DND-41 (cell line): Measurements from ENCODE around the gene PDE3B.

ENCODE experiments used
- ATAC-seq: fragments of 200-7000 bp; cut with Tn5 transposase; 3 replicates; pipeline ENCODE4 v1.9.1; 2021; ENCODE audit warnings: low read depth; ENCODE audit not compliant: insufficient read depth
- DNase-seq: peaks from one replicate; pipeline ENCODE4 v3.0.0-alpha.2; 2020
- H2AFZ ChIP-seq: 2 replicates; pipeline ENCODE4 v1.6.0; 2012; ENCODE audit warnings: low read depth, low read length
- H3K27ac ChIP-seq: 2 replicates; pipeline ENCODE4 v1.5.1; 2012; ENCODE audit warnings: low read length, inconsistent platforms
- H3K27me3 ChIP-seq: fragments of 200-600 bp; sonication (generic); 2 replicates; pipeline ENCODE4 v1.6.0; 2012; ENCODE audit warnings: low read length, mild to moderate bottlenecking, inconsistent platforms; ENCODE audit not compliant: insufficient read depth, poor library complexity
- H3K36me3 ChIP-seq: 2 replicates; pipeline ENCODE4 v1.5.1; 2012; ENCODE audit warnings: low read length, inconsistent platforms; ENCODE audit not compliant: insufficient read depth
- H3K4me1 ChIP-seq: 2 replicates; pipeline ENCODE4 v1.5.1; 2012; ENCODE audit warnings: mild to moderate bottlenecking, low read length; ENCODE audit not compliant: insufficient read depth
- H3K4me2 ChIP-seq: 2 replicates; pipeline ENCODE4 v1.6.0; 2012; ENCODE audit warnings: mild to moderate bottlenecking, moderate library complexity, low read length, inconsistent platforms; ENCODE audit not compliant: insufficient read depth
- H3K4me3 ChIP-seq, 2 experiments: fragments of 200-600 bp in 1 of 2; shearing (Covaris generic) in 1 of 2; 2 replicates each; pipeline ENCODE4 v1.5.1; 2012 to 2016; ENCODE audit warnings: inconsistent platforms in 2 of 2, low read length in 2 of 2, mild to moderate bottlenecking in 2 of 2, low read depth in 1 of 2, moderate library complexity in 1 of 2
- H3K79me2 ChIP-seq: 2 replicates; pipeline ENCODE4 v1.6.0; 2012; ENCODE audit warnings: low read length, inconsistent platforms; ENCODE audit not compliant: insufficient read depth
- H3K9ac ChIP-seq: 2 replicates; pipeline ENCODE4 v1.6.0; 2012; ENCODE audit warnings: low read depth, mild to moderate bottlenecking, inconsistent platforms, low read length, moderate library complexity
- H3K9me3 ChIP-seq: 2 replicates; pipeline ENCODE4 v1.5.1; 2012; ENCODE audit warnings: low read length, moderate library complexity, mild to moderate bottlenecking, inconsistent platforms; ENCODE audit not compliant: insufficient read depth, severe bottlenecking
- H4K20me1 ChIP-seq: 2 replicates; pipeline ENCODE4 v1.6.0; 2012; ENCODE audit warnings: low read length; ENCODE audit not compliant: insufficient read depth
- EZH2 ChIP-seq: IDR thresholded peaks from 3 replicates; pipeline ENCODE4 v1.6.1; 2012; ENCODE audit warnings: borderline replicate concordance, low read depth, mild to moderate bottlenecking, moderate library complexity, low read length, inconsistent platforms; ENCODE audit not compliant: severe bottlenecking
- TF ChIP-seq, protein P1 (sequence below): IDR thresholded peaks from 2 replicates; pipeline ENCODE4 v1.5.1; 2012; ENCODE audit warnings: borderline replicate concordance, low read length, moderate library complexity, mild to moderate bottlenecking; ENCODE audit not compliant: poor library complexity, severe bottlenecking; ENCODE audit errors: extremely low read depth

PDE3B gene

DNA sequence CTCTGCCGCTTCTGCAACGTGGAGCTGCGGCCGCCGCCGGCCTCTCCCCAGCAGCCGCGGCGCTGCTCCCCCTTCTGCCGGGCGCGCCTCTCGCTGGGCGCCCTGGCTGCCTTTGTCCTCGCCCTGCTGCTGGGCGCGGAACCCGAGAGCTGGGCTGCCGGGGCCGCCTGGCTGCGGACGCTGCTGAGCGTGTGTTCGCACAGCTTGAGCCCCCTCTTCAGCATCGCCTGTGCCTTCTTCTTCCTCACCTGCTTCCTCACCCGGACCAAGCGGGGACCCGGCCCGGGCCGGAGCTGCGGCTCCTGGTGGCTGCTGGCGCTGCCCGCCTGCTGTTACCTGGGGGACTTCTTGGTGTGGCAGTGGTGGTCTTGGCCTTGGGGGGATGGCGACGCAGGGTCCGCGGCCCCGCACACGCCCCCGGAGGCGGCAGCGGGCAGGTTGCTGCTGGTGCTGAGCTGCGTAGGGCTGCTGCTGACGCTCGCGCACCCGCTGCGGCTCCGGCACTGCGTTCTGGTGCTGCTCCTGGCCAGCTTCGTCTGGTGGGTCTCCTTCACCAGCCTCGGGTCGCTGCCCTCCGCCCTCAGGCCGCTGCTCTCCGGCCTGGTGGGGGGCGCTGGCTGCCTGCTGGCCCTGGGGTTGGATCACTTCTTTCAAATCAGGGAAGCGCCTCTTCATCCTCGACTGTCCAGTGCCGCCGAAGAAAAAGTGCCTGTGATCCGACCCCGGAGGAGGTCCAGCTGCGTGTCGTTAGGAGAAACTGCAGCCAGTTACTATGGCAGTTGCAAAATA, 816 bp downstream of the PDE3B start:
- Histone ChIP-seq H3K4me2 (peak overlapping the region; percentile 75), H3K4me1 (peaks cover 79% of the 10 kb centered on the region), H2AFZ (peak overlapping the region; percentile 67), H3K36me3 (no peaks in the 10 kb centered on the region; the same call in 1 of the 2 replicates), H3K9ac (peak overlapping the region; percentile 95), H3K4me3 (peak overlapping the region; percentile 53 to 83), H3K27ac (peak overlapping the region; percentile 78), H3K27me3 (no peaks in the 10 kb centered on the region), H4K20me1 (peaks cover 15% of the 10 kb centered on the region; the same call in 1 of the 2 replicates), H3K9me3 (no peaks in the 10 kb centered on the region), H3K79me2 (peaks cover 92% of the 10 kb centered on the region)
- ATAC-seq (peak; percentile 69), DNase-seq (peak; percentile 56)
- TF ChIP-seq, protein P1, sequence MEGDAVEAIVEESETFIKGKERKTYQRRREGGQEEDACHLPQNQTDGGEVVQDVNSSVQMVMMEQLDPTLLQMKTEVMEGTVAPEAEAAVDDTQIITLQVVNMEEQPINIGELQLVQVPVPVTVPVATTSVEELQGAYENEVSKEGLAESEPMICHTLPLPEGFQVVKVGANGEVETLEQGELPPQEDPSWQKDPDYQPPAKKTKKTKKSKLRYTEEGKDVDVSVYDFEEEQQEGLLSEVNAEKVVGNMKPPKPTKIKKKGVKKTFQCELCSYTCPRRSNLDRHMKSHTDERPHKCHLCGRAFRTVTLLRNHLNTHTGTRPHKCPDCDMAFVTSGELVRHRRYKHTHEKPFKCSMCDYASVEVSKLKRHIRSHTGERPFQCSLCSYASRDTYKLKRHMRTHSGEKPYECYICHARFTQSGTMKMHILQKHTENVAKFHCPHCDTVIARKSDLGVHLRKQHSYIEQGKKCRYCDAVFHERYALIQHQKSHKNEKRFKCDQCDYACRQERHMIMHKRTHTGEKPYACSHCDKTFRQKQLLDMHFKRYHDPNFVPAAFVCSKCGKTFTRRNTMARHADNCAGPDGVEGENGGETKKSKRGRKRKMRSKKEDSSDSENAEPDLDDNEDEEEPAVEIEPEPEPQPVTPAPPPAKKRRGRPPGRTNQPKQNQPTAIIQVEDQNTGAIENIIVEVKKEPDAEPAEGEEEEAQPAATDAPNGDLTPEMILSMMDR = peak; percentile 27
- no peak for TF ChIP-seq EZH2

DNA sequence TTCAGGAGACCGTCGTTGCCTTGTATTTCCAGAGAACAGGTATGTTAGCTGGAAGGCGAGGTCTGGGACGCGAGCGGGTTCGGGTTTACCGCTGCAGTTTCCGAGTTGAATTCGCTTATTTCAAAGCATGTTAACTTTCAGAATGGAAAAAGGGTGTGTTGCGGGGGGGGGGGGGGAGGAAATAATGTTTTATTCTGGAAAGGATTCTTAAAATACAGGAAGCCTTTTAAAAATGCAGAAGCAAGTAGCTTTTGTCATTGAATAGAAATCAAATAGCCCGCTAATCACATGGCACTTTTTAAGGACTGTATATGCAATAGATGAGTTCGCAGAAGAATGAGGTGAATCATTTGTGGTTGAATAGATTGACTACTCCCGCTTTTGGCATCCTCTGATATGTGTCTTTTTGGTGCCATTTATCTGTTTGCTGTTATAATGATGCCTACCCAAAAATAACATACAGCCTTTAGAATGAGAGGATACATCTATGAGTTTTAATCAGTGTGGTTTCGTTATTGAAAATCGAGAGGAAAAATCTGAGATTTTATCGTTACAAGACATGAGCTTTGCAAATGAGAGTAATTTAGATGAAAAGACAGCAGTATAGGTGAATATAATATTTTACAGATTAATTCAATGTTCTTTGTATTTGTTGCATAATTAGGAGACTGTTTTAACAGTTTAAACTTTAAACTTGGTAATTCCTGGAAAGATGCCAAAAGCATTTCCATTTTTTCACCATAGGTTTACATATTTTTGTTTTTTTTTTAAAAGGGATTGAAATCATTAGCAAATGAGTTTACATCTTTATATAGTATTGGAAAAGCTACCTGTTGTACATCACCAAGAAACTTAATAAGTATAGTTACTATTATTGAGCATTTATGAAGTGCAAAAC, 1.7 kb downstream of the PDE3B start:
- DNase-seq (peak; percentile 35), ATAC-seq (peak; percentile 3; the same call in 1 of the 3 replicates)
- peak overlapping the region; percentile 53 to 83 for H3K4me3 ChIP-seq
- H3K9me3 ChIP-seq = no peaks in the 10 kb centered on the region
- TF ChIP-seq, protein P1 = no peak
- TF ChIP-seq EZH2 = no peak
- peaks cover 75% of the 10 kb centered on the region for H3K4me1 ChIP-seq
- peak overlapping the region; percentile 67 for H2AFZ ChIP-seq
- no peaks in the 10 kb centered on the region for H3K27me3 ChIP-seq
- peak overlapping the region; percentile 75 for H3K4me2 ChIP-seq
- H3K27ac ChIP-seq = peak overlapping the region; percentile 78
- H3K9ac ChIP-seq = peak overlapping the region; percentile 95
- peaks cover 96% of the 10 kb centered on the region for H3K79me2 ChIP-seq
- H3K36me3 ChIP-seq = peaks cover 6% of the 10 kb centered on the region
- peaks cover 21% of the 10 kb centered on the region; the same call in 1 of the 2 replicates for H4K20me1 ChIP-seq

DNA sequence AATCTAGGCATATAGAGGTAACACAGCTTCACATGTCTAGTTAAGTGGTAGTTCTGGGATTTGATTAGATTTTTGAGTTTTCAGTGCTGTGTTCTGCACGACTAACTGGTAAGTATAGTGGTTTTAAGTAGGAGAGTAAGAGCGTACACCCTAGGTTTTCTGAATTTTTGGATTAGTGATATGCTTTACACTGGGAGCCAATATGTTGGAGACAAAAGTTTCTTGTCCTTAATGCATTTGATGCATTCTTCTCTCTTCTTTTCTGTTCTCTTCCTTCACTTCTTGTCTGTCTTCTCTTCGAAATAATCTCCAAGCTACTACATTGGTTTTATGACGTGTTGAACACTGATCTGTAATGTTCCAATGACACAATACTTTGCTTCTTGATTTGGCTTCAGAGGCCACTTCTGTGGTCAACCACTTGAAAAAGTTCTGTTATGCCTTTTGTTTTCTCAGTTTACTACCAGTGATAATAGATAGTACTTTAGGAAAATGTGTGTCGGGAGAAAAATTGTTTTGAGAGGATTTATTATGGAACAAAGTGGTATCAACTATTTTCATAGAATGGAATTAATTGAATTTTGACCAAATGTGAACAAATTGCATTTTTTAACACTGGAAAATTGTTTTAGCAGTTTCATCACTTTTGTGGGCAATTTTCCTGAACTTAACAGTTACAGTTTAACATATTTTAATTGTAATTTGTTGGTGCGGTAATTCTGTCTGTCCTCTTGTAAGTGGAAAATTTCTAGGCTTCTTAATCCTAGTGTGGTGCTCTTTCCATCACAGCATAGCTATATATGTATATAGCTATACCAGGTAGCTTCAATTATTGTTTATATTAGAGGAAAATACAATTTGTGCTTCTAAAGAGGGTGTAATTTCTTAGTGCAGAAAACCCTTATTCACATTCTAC, 2.6 kb downstream of the PDE3B start:
- Histone ChIP-seq H3K4me3 (peak overlapping the region; percentile 53 to 83), H3K27ac (peak overlapping the region; percentile 78), H3K36me3 (peaks cover 16% of the 10 kb centered on the region), H3K4me2 (peak overlapping the region; percentile 75), H3K4me1 (peaks cover 72% of the 10 kb centered on the region), H3K9ac (peak overlapping the region; percentile 95), H3K79me2 (peaks cover 99% of the 10 kb centered on the region), H4K20me1 (peaks cover 30% of the 10 kb centered on the region; the same call in 1 of the 2 replicates), H3K27me3 (no peaks in the 10 kb centered on the region), H3K9me3 (no peaks in the 10 kb centered on the region), H2AFZ (no peak overlapping the region)
- DNase-seq = no peak
- TF ChIP-seq, protein P1 = no peak
- TF ChIP-seq EZH2 = no peak
- ATAC-seq = no peak
